ENCODE results near the gene C1orf87. TPM values are rescaled to one million over a fixed set of nuclear protein-coding genes. Genes with fewer than 3 reads are reported as not detected.

C1orf87 gene
- total RNA-seq, 1 experiment from 2014 or later, result not detected

- TF ChIP-seq ELF1 (IDR thresholded peaks at IDR 0.05; ENCODE audit: borderline replicate concordance, low read depth) (no peak), SP1 (IDR thresholded peaks at IDR 0.05; ENCODE audit: low read depth) (no peak), ZFX (IDR thresholded peaks at IDR 0.05) (no peak), SIN3A (IDR thresholded peaks at IDR 0.05; ENCODE audit: low read depth) (no peak), EGR1 (IDR thresholded peaks at IDR 0.05; ENCODE audit: low read depth) (no peak), EZH2 (IDR thresholded peaks at IDR 0.05) (no peak), ZNF274 (IDR thresholded peaks at IDR 0.05; ENCODE audit: low read depth, low read length) (no peak), CBX3 (IDR thresholded peaks at IDR 0.05; ENCODE audit: low read depth) (no peak)
Observed at GRCh38 chr1:60102267-60103061, 28.9 kb upstream of the C1orf87 start (continued).

DNA sequence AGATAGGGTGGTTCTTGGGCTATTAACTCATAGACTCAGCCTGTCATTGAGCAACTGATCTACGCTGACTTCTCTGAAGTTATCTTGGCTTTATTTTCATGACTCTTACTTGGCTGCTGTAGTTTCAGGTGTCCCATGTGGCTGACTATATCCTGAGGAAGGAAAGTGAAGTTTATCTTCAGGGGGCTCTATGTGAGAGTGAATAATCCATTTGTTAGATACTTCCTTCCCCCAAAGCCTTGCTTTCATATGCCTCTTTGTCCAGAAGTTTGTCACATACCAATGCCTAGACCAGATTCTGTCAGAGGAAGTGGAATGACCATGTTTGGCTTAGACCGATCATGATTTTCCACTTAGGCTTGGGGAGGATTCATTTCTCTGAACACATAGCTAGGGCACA is 27.9 kb upstream of the C1orf87 start:
- Histone ChIP-seq H3K4me2 (ENCODE audit: low read length) (no peak overlapping the region), H3K4me3 (replicated peaks in 1 of 2; ENCODE audit: low read depth in 1 of 2, low read length in 2 of 2) (no peak overlapping the region), H3K9me3 (ENCODE audit: control insufficient read depth in 1 of 2, insufficient read depth in 1 of 2, low read depth in 1 of 2, low read length in 2 of 2) (no peaks in the 10 kb centered on the region), H2AFZ (ENCODE audit: low read depth, low read length, poor library complexity, severe bottlenecking) (no peak overlapping the region), H3K79me2 (ENCODE audit: insufficient read depth, low read length) (no peaks in the 10 kb centered on the region), H3K27me3 (ENCODE audit: insufficient read depth, low read length) (no peaks in the 10 kb centered on the region), H3K9me2 (ENCODE audit: insufficient read depth) (no peaks in the 10 kb centered on the region), H4K20me1 (ENCODE audit: insufficient read depth) (no peaks in the 10 kb centered on the region), H3K9ac (ENCODE audit: low read length) (no peak overlapping the region), H3K27ac (ENCODE audit: low read depth, low read length) (no peak overlapping the region), H3K4me1 (ENCODE audit: control insufficient read depth in 1 of 2, insufficient read depth in 2 of 2, low read length in 2 of 2) (no peaks in the 10 kb centered on the region), H3K36me3 (ENCODE audit: control insufficient read depth in 1 of 2, insufficient read depth in 2 of 2, low read length in 2 of 2) (no peaks in the 10 kb centered on the region)
- ChIA-PET POLR2A (no interaction called here), CTCF (no interaction called here), RAD21 (ENCODE audit: low non-redundant PET in 1 of 2, low total read pairs in 2 of 2, uncharacterized antibody in 2 of 2, unreplicated experiment in 2 of 2) (no interaction called here)
- intact Hi-C loops (cut with micrococcal nuclease), result no loop called here
- ATAC-seq (no peak), DNase-seq (ENCODE audit: low read depth, low spot score) (no peak)
- BruUV-seq (replicated peaks), result no TSS peak
- TF ChIP-seq ZNF274 (IDR thresholded peaks at IDR 0.05; ENCODE audit: low read depth, low read length), result no peak
- TF ChIP-seq SRF (IDR thresholded peaks at IDR 0.05; ENCODE audit: low read depth), result no peak
- no peak for TF ChIP-seq ATF3 (IDR thresholded peaks at IDR 0.05)
- no peak for TF ChIP-seq YY1 (IDR thresholded peaks at IDR 0.05; ENCODE audit: extremely low read depth, insufficient replicate concordance, low read depth, low read length)
- no peak for TF ChIP-seq RAD21 (IDR thresholded peaks at IDR 0.05; ENCODE audit: low read depth)
- no peak for TF ChIP-seq ZFX (IDR thresholded peaks at IDR 0.05)
- TF ChIP-seq, protein P1, sequence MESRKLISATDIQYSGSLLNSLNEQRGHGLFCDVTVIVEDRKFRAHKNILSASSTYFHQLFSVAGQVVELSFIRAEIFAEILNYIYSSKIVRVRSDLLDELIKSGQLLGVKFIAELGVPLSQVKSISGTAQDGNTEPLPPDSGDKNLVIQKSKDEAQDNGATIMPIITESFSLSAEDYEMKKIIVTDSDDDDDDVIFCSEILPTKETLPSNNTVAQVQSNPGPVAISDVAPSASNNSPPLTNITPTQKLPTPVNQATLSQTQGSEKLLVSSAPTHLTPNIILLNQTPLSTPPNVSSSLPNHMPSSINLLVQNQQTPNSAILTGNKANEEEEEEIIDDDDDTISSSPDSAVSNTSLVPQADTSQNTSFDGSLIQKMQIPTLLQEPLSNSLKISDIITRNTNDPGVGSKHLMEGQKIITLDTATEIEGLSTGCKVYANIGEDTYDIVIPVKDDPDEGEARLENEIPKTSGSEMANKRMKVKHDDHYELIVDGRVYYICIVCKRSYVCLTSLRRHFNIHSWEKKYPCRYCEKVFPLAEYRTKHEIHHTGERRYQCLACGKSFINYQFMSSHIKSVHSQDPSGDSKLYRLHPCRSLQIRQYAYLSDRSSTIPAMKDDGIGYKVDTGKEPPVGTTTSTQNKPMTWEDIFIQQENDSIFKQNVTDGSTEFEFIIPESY (IDR thresholded peaks at IDR 0.05; ENCODE audit: extremely low read depth, insufficient replicate concordance, low read length), result no peak
- no peak for TF ChIP-seq FOSL1 (IDR thresholded peaks at IDR 0.05; ENCODE audit: low read depth)
- no peak for TF ChIP-seq SIN3A (IDR thresholded peaks at IDR 0.05; ENCODE audit: low read depth)
- no peak for TF ChIP-seq ELF1 (IDR thresholded peaks at IDR 0.05; ENCODE audit: borderline replicate concordance, low read depth)
